Activated T-helper 1 cell treated with anti-CD3 and anti-CD28 coated beads, Interleukin-12 subunit alpha, Interleukin-12 subunit beta, Interleukin-2, Interleukin-4 antibody, amounts not matched to agents 30 ng/mL and 10 ng/mL and 1 ng/mL, durations not matched to agents 14 hours and 24 hours and 36 hours (primary cell): ENCODE data around the gene RUNDC1. TPM values are rescaled to one million over a fixed set of nuclear protein-coding genes. Genes with fewer than 3 reads are reported as not detected.

ENCODE experiments used
- total RNA-seq: library from RNA; stranded (reverse); gene quantifications from 2 replicates; pipeline ENCODE4 v1.2.3, GENCODE V29; 2022

Gene RUNDC1
- total RNA-seq, 1 donor from 2014 or later = 16.9 TPM

Other genes with a start within 250 kb of the RUNDC1 start
- gene EZH1, start 235.5 kb upstream of the RUNDC1 start, total RNA-seq = 35.6 and 40.0 TPM in 2 replicates
- not detected in 2 replicates for gene RAMP2, start 219.3 kb upstream of the RUNDC1 start, total RNA-seq
- gene VPS25, start 207.1 kb upstream of the RUNDC1 start, total RNA-seq = 93.6 and 97.0 TPM in 2 replicates
- gene WNK4, start 200.0 kb upstream of the RUNDC1 start, total RNA-seq = 0.12 and 0.29 TPM in 2 replicates
- 53.5 and 59.3 TPM in 2 replicates for gene COA3, start 181.9 kb upstream of the RUNDC1 start, total RNA-seq
- gene CNTD1, start 181.7 kb upstream of the RUNDC1 start, total RNA-seq = not detected in 2 replicates
- gene BECN1, start 156.3 kb upstream of the RUNDC1 start, total RNA-seq = 100 and 110 TPM in 2 replicates
- gene PSME3, start 147.2 kb upstream of the RUNDC1 start, total RNA-seq = 217 and 220 TPM in 2 replicates
- gene AOC2, start 136.0 kb upstream of the RUNDC1 start, total RNA-seq = 3.6 and 4.0 TPM in 2 replicates
- gene AOC3, start 129.4 kb upstream of the RUNDC1 start, total RNA-seq = 1.9 and 3.7 TPM in 2 replicates
- not detected in 2 replicates for gene G6PC1, start 79.8 kb upstream of the RUNDC1 start, total RNA-seq
- 78.2 and 85.5 TPM in 2 replicates for gene AARSD1, start 16.1 kb upstream of the RUNDC1 start, total RNA-seq
- gene PTGES3L, start 485 bp upstream of the RUNDC1 start, total RNA-seq = 1.0 and 1.6 TPM in 2 replicates
- gene RPL27, start 17.9 kb downstream of the RUNDC1 start, total RNA-seq = 1,049 and 1,126 TPM in 2 replicates
- gene IFI35, start 26.2 kb downstream of the RUNDC1 start, total RNA-seq = 65.8 and 67.0 TPM in 2 replicates
- gene VAT1, start 41.8 kb downstream of the RUNDC1 start, total RNA-seq = 17.3 TPM in 2 replicates
- 0.07 TPM in 1 of 2 replicates, not detected in the other for gene RND2, start 44.7 kb downstream of the RUNDC1 start, total RNA-seq
- 76.1 and 79.8 TPM in 2 replicates for gene BRCA1, start 144.8 kb downstream of the RUNDC1 start, total RNA-seq
- gene NBR1, start 190.6 kb downstream of the RUNDC1 start, total RNA-seq = 53.4 and 56.1 TPM in 2 replicates
- 18.2 and 19.1 TPM in 2 replicates for gene TMEM106A, start 231.3 kb downstream of the RUNDC1 start, total RNA-seq
- 0.32 and 0.47 TPM in 2 replicates for gene CCDC200, start 248.1 kb downstream of the RUNDC1 start, total RNA-seq